Measurements from ENCODE around the gene GNPAT. TPM values are rescaled to one million over a fixed set of nuclear protein-coding genes. Genes with fewer than 3 reads are reported as not detected.

The GNPAT gene
- total RNA-seq, 1 experiment from 2014 or later, result 32.8 TPM

- H3K27me3 Mint-ChIP-seq (ENCODE audit: low read depth), result peaks cover 6% of the 10 kb centered on the region
- POLR2A ChIA-PET, result no interaction called here
- no peaks in the 10 kb centered on the region for H3K4me1 Mint-ChIP-seq
- H3K36me3 Mint-ChIP-seq, result no peaks in the 10 kb centered on the region
- CTCF ChIA-PET, result interaction anchor here (1.5 kb wide), 1 partner anchor 283 kb away, joined by 4 read pairs; no protein-coding TSS in a partner anchor
- H3K27ac Mint-ChIP-seq, result no peak overlapping the region
- H3K9me3 Mint-ChIP-seq, result peaks cover 4% of the 10 kb centered on the region
- DNase-seq (ENCODE audit: low spot score) (no peak), ATAC-seq (no peak)
- H3K4me3 Mint-ChIP-seq, result no peak overlapping the region
- peak; percentile 62 for TF ChIP-seq NFYB (CRISPR knock-in tag; conservative IDR thresholded peaks at IDR 0.05; ENCODE audit: low read depth)
- no peak for TF ChIP-seq ZNF232 (CRISPR knock-in tag; IDR thresholded peaks at IDR 0.05)
- no peak for TF ChIP-seq IRF1 (CRISPR knock-in tag; IDR thresholded peaks at IDR 0.05)
- no peak for TF ChIP-seq STAT6 (CRISPR knock-in tag; conservative IDR thresholded peaks at IDR 0.05; ENCODE audit: low read depth)
- TF ChIP-seq ZNF317 (CRISPR knock-in tag; IDR thresholded peaks at IDR 0.05; ENCODE audit: borderline replicate concordance, low read depth), result no peak
Measured at GRCh38 chr1:231317306-231318014, 76.4 kb downstream of the GNPAT start.

DNA sequence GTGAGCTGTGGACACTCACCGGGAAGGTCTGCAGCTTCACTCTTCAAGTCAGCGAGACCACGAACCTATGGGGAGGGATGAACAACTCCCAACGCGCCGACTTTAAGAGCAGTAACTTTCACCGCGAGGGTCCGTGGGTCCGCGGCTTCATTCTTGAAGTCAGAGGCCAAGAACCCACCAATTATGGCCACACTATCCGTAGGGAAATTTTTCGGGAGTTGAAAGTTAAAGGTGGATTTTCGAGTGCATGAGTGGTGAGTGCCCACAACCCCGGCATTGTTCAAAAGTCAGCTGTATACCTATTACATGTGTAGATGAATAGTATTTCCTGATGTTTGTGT lies 77.0 kb downstream of the GNPAT start:
- no peak for ATAC-seq
- H3K27ac Mint-ChIP-seq, result no peak overlapping the region
- TF ChIP-seq NFYB (CRISPR knock-in tag; conservative IDR thresholded peaks at IDR 0.05; ENCODE audit: low read depth), result 0 out of 2 replicates have a peak, but pooled peaks have one; percentile 5
- no peak for TF ChIP-seq STAT6 (CRISPR knock-in tag; conservative IDR thresholded peaks at IDR 0.05; ENCODE audit: low read depth)
- H3K27me3 Mint-ChIP-seq (ENCODE audit: low read depth), result peaks cover 5% of the 10 kb centered on the region
- H3K4me3 Mint-ChIP-seq, result no peak overlapping the region
- H3K4me1 Mint-ChIP-seq, result no peaks in the 10 kb centered on the region
- DNase-seq (ENCODE audit: low spot score), result no peak
- peaks cover 4% of the 10 kb centered on the region for H3K9me3 Mint-ChIP-seq
- ChIA-PET POLR2A (no interaction called here), CTCF (no interaction called here)
- no peaks in the 10 kb centered on the region for H3K36me3 Mint-ChIP-seq

DNA sequence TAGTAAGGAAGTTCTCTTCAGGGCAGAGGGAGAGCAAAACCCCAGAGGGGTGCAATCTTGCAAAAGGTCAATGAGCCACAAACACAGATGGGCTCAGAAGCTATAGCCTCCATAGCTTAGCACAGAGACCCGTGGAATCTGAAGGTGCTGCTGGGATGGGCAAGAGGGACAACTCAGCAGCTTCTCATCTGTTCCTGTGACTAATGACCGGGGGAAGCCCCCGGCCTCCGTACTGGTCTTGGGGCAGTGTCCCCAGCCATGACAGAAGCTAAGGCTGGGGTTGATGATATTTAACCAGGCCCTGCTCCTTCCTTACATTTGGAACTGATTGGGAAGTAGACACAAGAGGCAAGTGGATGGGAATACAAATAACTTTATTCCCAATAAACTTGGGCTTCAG lies 77.6 kb downstream of the GNPAT start:
- Mint-ChIP-seq H3K4me3 (no peak overlapping the region), H3K27ac (no peak overlapping the region), H3K36me3 (no peaks in the 10 kb centered on the region), H3K9me3 (peaks cover 4% of the 10 kb centered on the region), H3K27me3 (ENCODE audit: low read depth) (peaks cover 1% of the 10 kb centered on the region), H3K4me1 (no peaks in the 10 kb centered on the region; the same call in 1 of the 2 replicates)
- DNase-seq (ENCODE audit: low spot score), result no peak
- TF ChIP-seq TEAD4 (CRISPR knock-in tag; IDR thresholded peaks at IDR 0.05), result no peak
- TF ChIP-seq, protein P1, sequence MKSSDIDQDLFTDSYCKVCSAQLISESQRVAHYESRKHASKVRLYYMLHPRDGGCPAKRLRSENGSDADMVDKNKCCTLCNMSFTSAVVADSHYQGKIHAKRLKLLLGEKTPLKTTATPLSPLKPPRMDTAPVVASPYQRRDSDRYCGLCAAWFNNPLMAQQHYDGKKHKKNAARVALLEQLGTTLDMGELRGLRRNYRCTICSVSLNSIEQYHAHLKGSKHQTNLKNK (CRISPR knock-in tag; IDR thresholded peaks at IDR 0.05), result no peak
- no peak for TF ChIP-seq GRHL2 (CRISPR knock-in tag; IDR thresholded peaks at IDR 0.05; ENCODE audit: insufficient replicate concordance, severe bottlenecking)
- TF ChIP-seq JUN (CRISPR knock-in tag; IDR thresholded peaks at IDR 0.05), result no peak
- TF ChIP-seq PRRX2 (CRISPR knock-in tag; IDR thresholded peaks at IDR 0.05), result no peak
- TF ChIP-seq, protein P2, sequence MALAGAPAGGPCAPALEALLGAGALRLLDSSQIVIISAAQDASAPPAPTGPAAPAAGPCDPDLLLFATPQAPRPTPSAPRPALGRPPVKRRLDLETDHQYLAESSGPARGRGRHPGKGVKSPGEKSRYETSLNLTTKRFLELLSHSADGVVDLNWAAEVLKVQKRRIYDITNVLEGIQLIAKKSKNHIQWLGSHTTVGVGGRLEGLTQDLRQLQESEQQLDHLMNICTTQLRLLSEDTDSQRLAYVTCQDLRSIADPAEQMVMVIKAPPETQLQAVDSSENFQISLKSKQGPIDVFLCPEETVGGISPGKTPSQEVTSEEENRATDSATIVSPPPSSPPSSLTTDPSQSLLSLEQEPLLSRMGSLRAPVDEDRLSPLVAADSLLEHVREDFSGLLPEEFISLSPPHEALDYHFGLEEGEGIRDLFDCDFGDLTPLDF (CRISPR knock-in tag; IDR thresholded peaks at IDR 0.05), result no peak
- CTCF ChIA-PET, result no interaction called here
- POLR2A ChIA-PET, result no interaction called here
- ATAC-seq, result no peak
